Mesenchymal stem cell (in vitro differentiated cells and primary cell): Measurements from ENCODE around the gene SF3A2.

Experiments
- DNase-seq: peaks from one replicate; pipeline ENCODE4 v3.0.0-alpha.2; 2013
- H2AFZ ChIP-seq: one replicate; pipeline ENCODE4 v1.6.1; 2013; ENCODE audit warnings: low read depth, mild to moderate bottlenecking, control low read depth, inconsistent platforms, low read length, moderate library complexity
- H2AK5ac ChIP-seq: 2 replicates; pipeline ENCODE4 v1.6.1; 2013; ENCODE audit warnings: low read length, moderate library complexity, mild to moderate bottlenecking, inconsistent platforms; ENCODE audit not compliant: severe bottlenecking
- H2BK120ac ChIP-seq: one replicate; pipeline ENCODE4 v1.6.1; 2013; ENCODE audit warnings: low read depth, mild to moderate bottlenecking, inconsistent platforms, low read length, moderate library complexity
- H2BK12ac ChIP-seq, 2 experiments: one replicate each; pipeline ENCODE4 v1.6.1; 2013; ENCODE audit warnings: inconsistent platforms in 2 of 2, low read length in 2 of 2, mild to moderate bottlenecking in 2 of 2, moderate library complexity in 2 of 2, control low read depth in 1 of 2
- H2BK15ac ChIP-seq: one replicate; pipeline ENCODE4 v1.6.1; 2013; ENCODE audit warnings: mild to moderate bottlenecking, low read depth, inconsistent platforms; ENCODE audit not compliant: poor library complexity, severe bottlenecking
- H2BK5ac ChIP-seq: 2 replicates; pipeline ENCODE4 v1.6.1; 2013; ENCODE audit warnings: low read depth, mild to moderate bottlenecking, low read length, control low read depth, inconsistent platforms; ENCODE audit not compliant: poor library complexity, severe bottlenecking
- H3K14ac ChIP-seq, 2 experiments: one replicate each; pipeline ENCODE4 v1.6.1; 2013; ENCODE audit warnings: inconsistent platforms in 2 of 2, low read length in 2 of 2, control low read depth in 1 of 2, mild to moderate bottlenecking in 1 of 2, moderate library complexity in 1 of 2
- H3K18ac ChIP-seq, 2 experiments: one replicate each; pipeline ENCODE4 v1.6.1; 2013; ENCODE audit warnings: inconsistent platforms in 2 of 2, low read length in 2 of 2, control low read depth in 1 of 2, low read depth in 1 of 2, mild to moderate bottlenecking in 1 of 2
- H3K23ac ChIP-seq, 2 experiments: one replicate each; pipeline ENCODE4 v1.6.1; 2013; ENCODE audit warnings: inconsistent platforms in 2 of 2, low read length in 2 of 2, mild to moderate bottlenecking in 2 of 2, moderate library complexity in 2 of 2, control low read depth in 1 of 2
- H3K27ac ChIP-seq: 2 replicates; pipeline ENCODE4 v1.5.1; 2013; ENCODE audit warnings: mild to moderate bottlenecking, moderate library complexity, low read length, control low read depth, inconsistent platforms; ENCODE audit not compliant: poor library complexity, severe bottlenecking
- H3K27me3 ChIP-seq, 2 experiments: 2 replicates each; pipeline versions ENCODE4 v1.6.1 to v1.7.0; 2013; ENCODE audit warnings: low read length in 2 of 2, mild to moderate bottlenecking in 2 of 2, moderate library complexity in 2 of 2, control low read depth in 1 of 2, inconsistent platforms in 1 of 2; ENCODE audit not compliant: control insufficient read depth in 1 of 2, insufficient read depth in 1 of 2
- H3K36me3 ChIP-seq, 2 experiments: 2 replicates each; pipeline versions ENCODE4 v1.6.1 to v1.7.0; 2013; ENCODE audit warnings: low read length in 2 of 2, control low read depth in 1 of 2, inconsistent platforms in 1 of 2, low read depth in 1 of 2, mild to moderate bottlenecking in 1 of 2; ENCODE audit not compliant: insufficient read depth in 2 of 2, control insufficient read depth in 1 of 2
- H3K4ac ChIP-seq, 2 experiments: one replicate each; pipeline ENCODE4 v1.6.1; 2013; ENCODE audit warnings: inconsistent platforms in 2 of 2, low read length in 2 of 2, mild to moderate bottlenecking in 2 of 2, moderate library complexity in 2 of 2, control low read depth in 1 of 2, low read depth in 1 of 2
- H3K4me1 ChIP-seq: 2 replicates; pipeline ENCODE4 v1.6.1; 2013; ENCODE audit warnings: low read depth, low read length, control low read depth; ENCODE audit not compliant: control insufficient read depth, insufficient read depth
- H3K4me2 ChIP-seq: 2 replicates; pipeline ENCODE4 v1.6.1; 2013; ENCODE audit warnings: low read length, mild to moderate bottlenecking, inconsistent platforms; ENCODE audit not compliant: poor library complexity, severe bottlenecking
- H3K4me3 ChIP-seq, 2 experiments: 2 replicates each; pipeline versions ENCODE4 v1.5.1 to v1.7.0; 2013; ENCODE audit warnings: low read length in 2 of 2, mild to moderate bottlenecking in 2 of 2, control low read depth in 1 of 2, low read depth in 1 of 2; ENCODE audit not compliant: insufficient read depth in 1 of 2
- H3K79me1 ChIP-seq: replicated peaks from 2 replicates; pipeline ENCODE4 v1.6.1; 2013; ENCODE audit warnings: mild to moderate bottlenecking, control low read depth, low read length, inconsistent platforms; ENCODE audit not compliant: poor library complexity, severe bottlenecking
- H3K9ac ChIP-seq: 2 replicates; pipeline ENCODE4 v1.7.0; 2013; ENCODE audit warnings: mild to moderate bottlenecking, low read length, moderate library complexity
- H3K9me3 ChIP-seq: 2 replicates; pipeline ENCODE4 v1.7.0; 2013; ENCODE audit warnings: mild to moderate bottlenecking, low read length; ENCODE audit not compliant: control insufficient read depth
- H4K8ac ChIP-seq: one replicate; pipeline ENCODE4 v1.6.1; 2013; ENCODE audit warnings: inconsistent platforms, mild to moderate bottlenecking, low read length, moderate library complexity
- H4K91ac ChIP-seq: one replicate; pipeline ENCODE4 v1.6.1; 2013; ENCODE audit warnings: mild to moderate bottlenecking, low read length, inconsistent platforms
- WGBS: methylation state at CpG from one replicate; pipeline ENCODE4 v1.1.7; 2013; ENCODE audit warnings: mixed read lengths; 5-methylcytosine and 5-hydroxymethylcytosine counted together

The SF3A2 gene

DNA sequence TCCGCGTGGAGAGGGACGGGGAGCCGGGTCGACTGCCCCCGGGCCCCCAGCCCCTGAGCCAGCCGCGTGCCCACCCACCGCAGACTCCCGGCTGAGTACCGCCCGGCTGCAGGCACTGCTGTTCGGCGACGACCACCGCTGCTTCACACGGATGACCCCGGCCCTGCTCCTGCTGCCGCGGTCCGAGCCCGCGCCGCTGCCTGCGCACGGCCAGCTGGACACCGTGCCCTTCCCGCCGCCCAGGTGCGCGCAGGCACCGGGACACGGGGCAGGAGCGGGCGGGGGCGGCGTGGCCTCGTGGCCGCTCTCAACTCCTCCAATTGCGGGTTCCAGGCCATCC is 14.1 kb downstream of the SF3A2 start:
- no peak overlapping the region for H3K14ac ChIP-seq
- 95% methylated on average over 25 of the region's 40 CpGs for WGBS
- no peak overlapping the region for H2AFZ ChIP-seq
- H3K27ac ChIP-seq, result no peak overlapping the region
- H3K4me1 ChIP-seq, result peaks cover 24% of the 10 kb centered on the region
- no peak overlapping the region for H3K18ac ChIP-seq
- H3K79me1 ChIP-seq, result peaks cover 16% of the 10 kb centered on the region
- no peak for DNase-seq
- H3K36me3 ChIP-seq, result peaks cover 28 to 69% of the 10 kb centered on the region in 2 experiments
- no peak overlapping the region for H3K4me3 ChIP-seq
- no peak overlapping the region for H2BK5ac ChIP-seq
- H2AK5ac ChIP-seq, result no peak overlapping the region
- no peak overlapping the region for H4K8ac ChIP-seq
- no peak overlapping the region for H3K23ac ChIP-seq
- H3K4me2 ChIP-seq, result no peak overlapping the region
- H2BK12ac ChIP-seq, result no peak overlapping the region
- no peak overlapping the region for H3K9ac ChIP-seq
- peaks cover 10 to 48% of the 10 kb centered on the region in 2 experiments for H3K27me3 ChIP-seq
- H2BK15ac ChIP-seq, result no peak overlapping the region
- H3K4ac ChIP-seq, result no peak overlapping the region
- no peak overlapping the region for H2BK120ac ChIP-seq
- H3K9me3 ChIP-seq, result no peaks in the 10 kb centered on the region
- peak overlapping the region; percentile 16 for H4K91ac ChIP-seq

DNA sequence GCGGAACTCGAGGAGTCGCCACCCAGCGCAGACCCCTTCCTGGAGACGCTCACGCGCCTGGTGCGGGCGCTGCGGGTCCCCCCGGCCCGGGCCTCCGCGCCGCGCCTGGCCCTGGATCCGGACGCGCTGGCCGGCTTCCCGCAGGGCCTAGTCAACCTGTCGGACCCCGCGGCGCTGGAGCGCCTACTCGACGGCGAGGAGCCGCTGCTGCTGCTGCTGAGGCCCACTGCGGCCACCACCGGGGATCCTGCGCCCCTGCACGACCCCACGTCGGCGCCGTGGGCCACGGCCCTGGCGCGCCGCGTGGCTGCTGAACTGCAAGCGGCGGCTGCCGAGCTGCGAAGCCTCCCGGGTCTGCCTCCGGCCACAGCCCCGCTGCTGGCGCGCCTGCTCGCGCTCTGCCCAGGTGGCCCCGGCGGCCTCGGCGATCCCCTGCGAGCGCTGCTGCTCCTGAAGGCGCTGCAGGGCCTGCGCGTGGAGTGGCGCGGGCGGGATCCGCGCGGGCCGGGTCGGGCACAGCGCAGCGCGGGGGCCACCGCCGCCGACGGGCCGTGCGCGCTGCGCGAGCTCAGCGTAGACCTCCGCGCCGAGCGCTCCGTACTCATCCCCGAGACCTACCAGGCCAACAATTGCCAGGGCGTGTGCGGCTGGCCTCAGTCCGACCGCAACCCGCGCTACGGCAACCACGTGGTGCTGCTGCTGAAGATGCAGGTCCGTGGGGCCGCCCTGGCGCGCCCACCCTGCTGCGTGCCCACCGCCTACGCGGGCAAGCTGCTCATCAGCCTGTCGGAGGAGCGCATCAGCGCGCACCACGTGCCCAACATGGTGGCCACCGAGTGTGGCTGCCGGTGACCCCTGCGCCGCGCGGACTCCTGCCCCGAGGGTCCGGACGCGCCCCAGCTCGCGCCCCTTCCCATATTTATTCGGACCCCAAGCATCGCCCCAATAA is 14.8 kb downstream of the SF3A2 start:
- Histone ChIP-seq H3K18ac (no peak overlapping the region), H3K4ac (no peak overlapping the region), H2AK5ac (no peak overlapping the region), H2BK15ac (no peak overlapping the region), H4K8ac (no peak overlapping the region), H3K79me1 (peaks cover 12% of the 10 kb centered on the region), H3K27me3 (peaks cover 10 to 48% of the 10 kb centered on the region in 2 experiments), H3K27ac (no peak overlapping the region), H3K36me3 (peaks cover 21 to 63% of the 10 kb centered on the region in 2 experiments), H3K23ac (no peak overlapping the region), H2AFZ (no peak overlapping the region), H3K4me3 (no peak overlapping the region), H3K4me1 (peaks cover 26% of the 10 kb centered on the region), H3K4me2 (no peak overlapping the region), H4K91ac (peak overlapping the region; percentile 16), H3K9ac (no peak overlapping the region), H2BK5ac (no peak overlapping the region), H3K9me3 (no peaks in the 10 kb centered on the region), H2BK120ac (no peak overlapping the region), H2BK12ac (no peak overlapping the region), H3K14ac (no peak overlapping the region)
- 98% methylated on average over 122 of the region's 125 CpGs for WGBS
- DNase-seq, result no peak

DNA sequence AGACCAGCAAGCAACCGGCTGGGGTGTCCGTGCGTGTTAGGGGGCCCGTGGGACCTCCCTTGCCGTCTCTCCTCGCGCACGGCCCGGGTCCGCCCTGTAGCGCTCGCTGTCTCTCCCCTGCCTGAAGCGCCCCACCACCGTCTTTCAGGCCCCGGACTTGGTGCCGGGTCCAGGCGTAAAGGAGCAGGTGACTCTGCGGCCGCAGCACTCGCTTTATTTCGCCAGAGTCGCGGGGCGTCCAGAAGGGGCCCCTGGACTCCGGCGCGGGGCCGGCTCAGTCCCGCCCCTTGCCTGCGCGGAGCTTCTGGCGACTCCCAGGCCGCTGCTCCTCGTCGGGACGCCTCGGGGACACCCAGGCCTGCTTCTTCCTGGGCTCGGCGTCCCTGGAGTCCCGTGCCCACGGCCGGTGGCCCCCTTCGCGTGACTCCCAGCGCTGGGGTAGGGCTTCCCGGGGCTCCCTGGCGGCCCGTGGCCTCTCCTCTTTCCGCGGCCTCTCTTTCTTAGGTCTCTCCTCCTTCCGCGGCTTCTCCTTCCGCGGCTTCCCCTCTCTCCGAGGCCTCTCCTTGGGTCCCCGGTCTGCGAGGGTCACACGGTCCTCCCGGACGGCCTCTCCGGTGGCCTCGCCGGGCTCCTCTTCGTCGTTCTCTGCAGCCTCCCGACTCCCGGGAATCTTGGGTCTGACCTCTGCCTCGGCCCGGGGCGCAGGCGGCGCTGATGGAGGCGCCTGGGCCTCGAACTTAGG is 15.6 kb downstream of the SF3A2 start:
- no peak overlapping the region for H2BK120ac ChIP-seq
- no peak overlapping the region for H3K4me2 ChIP-seq
- H2AK5ac ChIP-seq, result no peak overlapping the region
- H2AFZ ChIP-seq, result no peak overlapping the region
- WGBS, result 93% methylated on average over 70 of the region's 74 CpGs
- no peak overlapping the region for H3K23ac ChIP-seq
- no peak overlapping the region for H2BK5ac ChIP-seq
- peaks cover 12% of the 10 kb centered on the region for H3K79me1 ChIP-seq
- no peak overlapping the region for H2BK12ac ChIP-seq
- H3K27me3 ChIP-seq, result peaks cover 10 to 48% of the 10 kb centered on the region in 2 experiments
- H2BK15ac ChIP-seq, result no peak overlapping the region
- H3K9me3 ChIP-seq, result no peaks in the 10 kb centered on the region
- H3K4ac ChIP-seq, result no peak overlapping the region
- peaks cover 24% of the 10 kb centered on the region for H3K4me1 ChIP-seq
- no peak overlapping the region for H4K91ac ChIP-seq
- DNase-seq, result no peak
- no peak overlapping the region for H3K4me3 ChIP-seq
- no peak overlapping the region for H3K9ac ChIP-seq
- H3K36me3 ChIP-seq, result peaks cover 14 to 54% of the 10 kb centered on the region in 2 experiments
- H3K14ac ChIP-seq, result no peak overlapping the region
- H3K27ac ChIP-seq, result no peak overlapping the region
- H3K18ac ChIP-seq, result no peak overlapping the region
- H4K8ac ChIP-seq, result no peak overlapping the region

DNA sequence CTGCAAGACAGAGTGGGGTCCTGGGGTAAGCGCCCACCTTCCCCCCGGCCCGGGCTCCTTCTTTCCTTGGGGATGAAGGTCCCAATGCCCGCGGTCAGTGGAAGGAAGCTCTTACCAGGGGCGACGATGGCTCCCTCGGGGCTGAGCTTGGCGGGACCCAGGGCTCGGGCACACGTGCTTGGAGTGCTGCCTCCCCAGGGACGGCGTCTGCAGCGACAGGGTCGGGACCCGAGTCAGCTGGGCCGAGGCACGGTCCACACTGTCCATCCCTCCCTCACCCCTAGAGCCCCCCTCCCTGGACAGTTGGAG is 16.1 kb downstream of the SF3A2 start:
- Histone ChIP-seq H2AK5ac (no peak overlapping the region), H3K9ac (no peak overlapping the region), H2BK15ac (no peak overlapping the region), H3K9me3 (no peaks in the 10 kb centered on the region), H3K14ac (peak overlapping the region in 1 of 2 experiments; percentile 44), H3K4me3 (peak overlapping the region in 1 of 2 experiments; percentile 18), H3K23ac (no peak overlapping the region), H3K27me3 (peaks cover 10 to 48% of the 10 kb centered on the region in 2 experiments), H3K4me1 (peaks cover 18% of the 10 kb centered on the region), H3K4me2 (no peak overlapping the region), H4K8ac (no peak overlapping the region), H4K91ac (no peak overlapping the region), H2BK120ac (no peak overlapping the region), H3K4ac (no peak overlapping the region), H3K18ac (no peak overlapping the region), H3K36me3 (peaks cover 9 to 49% of the 10 kb centered on the region in 2 experiments), H2BK12ac (no peak overlapping the region), H3K27ac (no peak overlapping the region), H3K79me1 (peaks cover 10% of the 10 kb centered on the region), H2BK5ac (no peak overlapping the region), H2AFZ (no peak overlapping the region)
- WGBS, result 50% methylated on average over 18 of the region's 18 CpGs
- DNase-seq, result no peak
